ENCODE data around the gene SNCB.
"Not testable (repeated sequence)": the region's sequence is repeated elsewhere in the genome, so short reads cannot be mapped to it uniquely, and the experiment has no call there.

The SNCB gene

DNA sequence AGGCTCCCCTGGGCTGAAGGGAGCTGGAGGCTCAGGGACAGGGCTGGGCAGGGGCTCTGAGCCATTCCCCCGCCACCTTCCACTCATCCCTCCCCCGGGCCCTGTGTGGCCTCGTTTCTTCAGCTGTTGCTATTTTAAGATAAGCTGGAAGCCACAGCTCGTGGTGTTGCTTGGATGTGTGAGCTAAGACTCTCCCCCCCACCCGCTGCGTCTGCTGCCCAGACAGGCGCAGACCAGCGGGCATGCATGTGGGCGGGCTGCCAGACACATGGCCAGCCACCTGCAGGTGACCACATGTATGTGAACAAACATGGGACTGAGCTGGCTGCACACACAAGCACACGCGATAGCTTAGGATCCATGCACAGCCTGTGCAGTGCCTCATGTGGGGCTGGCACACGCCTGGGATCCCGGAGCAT is 8.7 kb downstream of the SNCB start:
- DNase-seq (ENCODE audit: low spot score), result no peak

DNA sequence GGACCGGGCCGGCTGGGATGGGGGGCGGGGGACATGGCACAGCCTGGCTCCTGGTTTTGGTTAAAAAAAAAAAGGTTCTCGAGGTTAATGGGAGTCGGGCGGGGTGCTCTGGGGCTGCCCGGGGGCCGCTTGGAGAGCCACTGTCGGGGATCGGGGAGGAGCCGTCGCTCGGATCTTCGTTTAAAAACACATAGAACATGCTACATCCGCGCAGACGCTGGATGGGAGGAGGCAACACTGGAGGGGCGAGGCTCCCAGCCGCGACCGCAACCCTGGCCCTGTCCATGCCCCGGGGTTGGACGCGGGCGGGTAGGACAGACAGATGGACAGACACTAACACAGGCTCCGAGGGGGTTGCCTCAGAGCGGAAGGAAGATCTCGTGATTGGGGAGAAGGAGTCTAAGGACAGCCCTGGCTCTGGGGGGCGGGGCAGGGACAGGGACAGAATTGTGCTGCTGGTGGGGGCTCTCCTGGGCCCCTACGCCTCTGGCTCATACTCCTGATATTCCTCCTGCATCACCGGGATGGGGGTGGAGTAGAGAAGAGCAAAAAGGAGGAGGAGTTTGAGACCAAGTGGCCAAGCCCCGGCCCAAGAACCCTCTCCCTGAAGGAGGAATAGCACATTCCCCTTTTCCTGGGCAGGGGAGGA is 9.9 kb downstream of the SNCB start:
- no peak for DNase-seq (ENCODE audit: low spot score)

DNA sequence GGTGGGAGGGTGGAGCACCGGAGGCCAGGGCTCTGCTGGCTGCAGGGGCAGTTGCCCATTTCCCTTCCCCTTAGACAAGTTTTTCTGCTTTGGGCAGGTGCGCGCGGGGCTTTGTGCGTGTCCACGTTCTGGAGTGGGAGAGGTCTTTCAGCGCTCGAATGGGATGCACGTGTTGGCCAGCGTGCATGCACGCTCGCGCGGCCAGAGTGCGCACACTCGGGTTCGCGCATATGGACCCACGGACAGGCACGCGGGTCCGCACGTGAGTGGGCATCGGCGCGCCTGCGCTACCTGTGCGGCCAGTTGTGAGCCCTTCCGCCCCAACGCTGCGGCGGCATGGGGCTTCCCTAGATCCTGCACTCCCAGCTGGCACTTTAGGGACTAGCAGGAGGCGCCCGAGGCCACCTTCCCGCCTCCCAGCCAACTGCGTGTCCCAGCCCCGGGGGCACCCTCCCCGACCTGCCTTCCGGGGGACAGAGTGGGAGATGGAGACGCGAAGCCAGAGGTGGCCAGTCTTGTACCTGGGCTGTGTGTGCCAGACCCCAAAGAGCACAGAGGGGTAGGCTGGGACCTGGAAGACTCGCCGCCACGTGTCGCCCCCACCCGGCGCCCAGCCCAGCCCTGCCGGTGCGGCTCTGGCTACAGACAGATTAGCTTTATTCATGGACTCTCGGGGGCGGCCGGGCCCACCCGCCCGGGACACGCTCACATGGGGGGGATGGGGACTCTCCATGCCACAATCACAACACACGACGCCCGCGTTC is 10.6 kb downstream of the SNCB start:
- no peak for DNase-seq (ENCODE audit: low spot score)

DNA sequence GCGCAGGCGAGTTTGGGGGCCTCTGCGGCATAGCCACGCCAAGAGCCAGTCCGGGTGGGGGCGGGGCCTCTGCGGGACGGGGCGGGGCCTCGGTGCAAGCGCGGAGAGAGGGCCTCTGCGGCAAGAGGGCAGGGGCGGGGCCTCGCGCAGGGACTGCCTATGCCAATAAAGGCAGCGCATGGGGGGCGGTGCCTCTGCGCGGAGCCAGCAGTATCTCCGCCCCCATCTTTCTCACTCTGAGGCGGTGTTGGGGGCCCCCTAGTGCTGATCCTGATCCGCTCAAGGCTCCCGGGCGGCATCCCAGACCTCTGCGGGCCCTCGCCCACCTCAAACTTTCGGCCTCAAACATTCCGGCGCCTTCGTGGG is 11.1 kb downstream of the SNCB start:
- no peak for DNase-seq (ENCODE audit: low spot score)

DNA sequence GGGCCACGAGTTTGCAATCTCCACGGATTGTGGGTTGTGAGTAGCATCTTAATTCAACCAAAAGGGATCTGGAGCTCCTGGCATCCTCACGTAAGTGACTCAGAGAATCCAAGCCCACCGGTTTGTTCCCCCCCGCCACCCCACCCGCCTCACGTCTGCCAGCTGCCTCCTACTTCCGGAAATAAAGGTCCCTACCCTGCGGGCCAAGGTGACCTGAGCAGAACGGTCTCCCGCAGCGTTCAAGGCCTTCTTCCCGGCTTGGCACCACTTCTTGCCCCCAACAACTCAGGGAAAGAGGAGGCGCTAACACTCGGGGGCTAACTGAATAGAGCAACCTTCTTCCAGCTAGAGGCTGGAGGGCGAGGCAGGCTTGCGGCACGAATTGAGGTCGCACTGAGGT is 11.6 kb downstream of the SNCB start:
- DNase-seq (ENCODE audit: low spot score), result no peak

DNA sequence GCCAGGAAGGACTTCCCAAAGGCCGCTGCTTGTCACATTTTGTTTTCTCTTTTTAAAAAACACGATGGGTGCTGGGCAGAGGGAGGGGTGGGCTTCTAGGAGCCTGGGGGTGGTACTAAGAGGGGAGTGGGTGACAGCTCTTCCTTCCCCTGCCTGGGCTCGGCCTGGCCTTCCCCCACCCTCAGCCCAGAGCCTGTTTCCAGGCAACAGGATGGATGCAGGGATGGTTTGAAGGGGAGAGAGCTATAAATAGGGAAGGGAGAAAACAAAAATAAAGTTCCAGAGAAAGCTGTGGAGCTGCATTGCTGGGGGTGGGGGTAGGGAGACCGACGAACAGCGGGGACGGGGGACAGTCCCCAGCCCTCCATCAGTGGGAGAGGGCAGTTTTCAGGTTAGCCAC is 13.8 kb downstream of the SNCB start:
- DNase-seq (ENCODE audit: low spot score), result no peak

DNA sequence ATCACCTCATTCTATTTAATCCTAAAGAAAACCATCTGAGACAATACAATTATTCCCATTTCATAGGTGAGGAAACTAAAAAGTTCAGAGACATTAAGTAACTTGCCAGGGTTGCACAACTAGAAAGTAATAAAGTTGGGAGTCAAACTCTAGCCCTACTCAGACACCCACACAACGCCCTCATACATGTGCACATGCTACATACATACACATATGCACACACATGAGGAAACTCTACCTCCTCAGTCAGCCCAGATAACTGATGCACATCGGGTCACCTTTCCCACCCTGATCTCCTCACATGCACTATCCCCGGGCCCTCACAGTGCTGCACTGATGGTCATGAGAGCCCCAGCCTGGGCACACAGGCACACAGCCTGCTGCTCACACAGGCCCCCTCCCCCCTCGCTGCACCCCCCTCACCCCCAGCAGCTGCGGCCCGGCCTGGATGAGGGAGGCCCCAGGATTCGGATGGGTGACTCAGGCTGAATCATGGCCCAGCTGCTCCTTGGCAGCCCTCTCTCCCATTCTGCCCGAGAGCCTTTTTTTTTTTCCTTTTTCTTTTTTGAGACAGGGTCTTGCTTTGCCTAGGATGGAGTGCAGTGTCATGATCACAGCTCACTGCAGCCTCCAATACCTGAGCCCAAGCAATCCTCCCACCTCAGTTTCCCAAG is 15.4 kb downstream of the SNCB start:
- DNase-seq (ENCODE audit: low spot score), result no peak

DNA sequence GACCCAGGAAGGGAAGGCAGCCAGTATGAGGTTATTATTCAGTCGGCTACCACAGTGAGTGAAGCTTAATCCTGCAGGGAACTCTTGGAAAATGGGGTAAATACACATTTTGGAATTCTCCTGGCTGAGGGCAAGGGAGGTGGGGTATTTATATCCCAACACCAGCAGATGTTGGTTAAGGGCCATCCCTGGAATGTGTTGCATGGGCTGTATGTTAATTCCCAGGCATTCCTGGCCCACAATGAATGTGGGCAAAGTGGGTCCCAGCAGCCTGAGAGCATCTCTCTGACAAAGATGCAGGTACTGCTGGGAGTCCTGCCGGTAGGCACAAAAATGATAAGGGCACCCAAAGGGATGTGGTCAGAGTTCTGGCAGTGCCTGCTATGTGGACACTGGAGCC is 17.5 kb downstream of the SNCB start:
- no peak for DNase-seq (ENCODE audit: low spot score)

DNA sequence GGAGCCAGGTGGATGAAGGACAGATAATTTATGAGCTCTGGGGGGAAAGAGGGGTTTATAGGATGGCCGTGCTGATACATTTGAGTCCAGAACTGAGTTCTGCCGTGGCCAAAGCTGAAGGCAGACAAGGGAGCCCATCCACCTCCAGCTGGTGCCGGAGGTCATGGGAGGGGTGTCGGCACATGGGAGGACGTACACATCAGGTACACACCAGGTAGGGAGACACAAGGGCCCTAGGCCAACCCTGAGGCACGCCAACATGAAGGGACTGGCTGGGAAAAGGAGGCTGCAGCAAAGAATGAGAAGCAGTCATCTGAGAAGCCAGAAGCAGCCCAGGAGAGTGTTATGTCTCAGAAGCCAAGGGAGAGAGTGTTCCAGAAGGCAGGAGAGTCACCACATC is 18.3 kb downstream of the SNCB start:
- no peak for DNase-seq (ENCODE audit: low spot score)

DNA sequence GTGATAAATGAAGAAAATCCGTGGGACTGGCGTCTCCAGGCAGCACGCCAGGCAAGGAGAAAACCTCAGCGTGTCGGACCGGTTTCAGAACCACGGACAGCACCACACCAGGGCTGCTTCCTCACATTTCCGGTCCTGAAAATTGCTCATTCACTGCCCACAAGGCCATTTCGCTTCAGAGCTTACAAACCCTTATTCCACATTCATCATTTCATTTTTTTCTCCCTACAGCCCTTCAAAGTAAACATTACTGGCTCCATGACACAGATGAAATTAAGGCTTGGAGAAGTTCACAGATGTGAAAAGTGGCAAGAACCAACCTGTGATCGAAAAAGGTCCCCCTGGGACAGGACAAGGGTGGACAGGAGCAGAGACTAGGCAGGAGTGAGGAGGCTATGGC is 18.9 kb downstream of the SNCB start:
- no peak for DNase-seq (ENCODE audit: low spot score)

DNA sequence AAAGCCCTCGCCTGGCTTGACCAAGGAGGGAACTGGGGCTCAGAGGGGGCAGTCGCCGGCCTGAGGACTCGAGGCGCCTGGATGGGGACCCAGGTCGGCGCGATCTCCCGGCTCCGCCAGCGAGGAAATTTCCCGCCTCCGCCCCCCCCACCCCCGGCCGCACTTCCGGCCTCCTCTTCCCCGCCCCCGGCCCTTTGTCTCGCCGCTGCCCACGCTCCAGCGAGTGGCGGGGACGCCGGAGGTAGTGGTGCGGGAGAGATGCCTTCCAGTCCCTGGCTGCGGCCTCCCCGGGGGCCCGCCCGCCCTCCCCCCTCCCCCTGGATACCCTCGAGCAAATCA is 19.9 kb downstream of the SNCB start:
- no peak for DNase-seq (ENCODE audit: low spot score)

DNA sequence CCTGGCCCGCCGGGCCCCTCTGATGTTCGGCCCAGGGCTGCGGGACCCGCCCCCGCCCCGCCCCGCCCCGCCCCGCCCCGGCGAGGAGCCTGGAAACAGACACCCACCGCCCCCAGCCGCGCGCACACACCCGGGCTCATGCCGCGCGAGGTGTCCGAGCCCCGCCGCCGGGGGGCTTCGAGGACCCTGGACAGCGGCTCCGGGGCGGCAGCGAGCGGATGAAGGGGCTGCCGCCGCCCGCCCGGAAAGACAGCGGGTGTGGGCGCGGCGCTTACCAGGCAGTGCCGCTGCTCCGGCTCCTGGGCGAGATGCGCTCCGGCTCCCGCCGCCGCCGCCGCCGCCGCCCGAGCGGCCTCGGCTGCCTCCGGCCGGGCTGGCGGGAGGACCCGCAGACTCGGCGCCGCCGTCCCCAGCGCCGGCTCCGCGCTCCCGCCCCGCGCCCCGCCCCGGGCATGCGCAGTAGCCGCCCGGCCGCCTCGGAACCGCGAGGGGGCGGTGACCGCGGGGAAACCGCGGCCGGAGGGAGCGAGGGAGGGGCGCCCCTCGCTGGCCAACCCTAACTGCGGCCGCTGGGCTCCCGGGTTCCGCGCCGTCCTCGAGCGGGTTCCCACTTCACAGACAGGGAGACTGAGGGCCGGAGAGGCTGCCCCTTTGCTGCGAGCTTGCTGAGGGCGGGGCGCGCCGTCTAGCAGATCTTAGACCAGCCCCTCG is 20.5 kb downstream of the SNCB start, which contains the start of gene GPRIN1:
TSS of gene GPRIN1 (minus strand) at position 433 of the 711 bp plus-strand sequence. CDS start 10,322 bp downstream, outside the sequence.
- DNase-seq (ENCODE audit: low spot score), result peak; percentile 77

DNA sequence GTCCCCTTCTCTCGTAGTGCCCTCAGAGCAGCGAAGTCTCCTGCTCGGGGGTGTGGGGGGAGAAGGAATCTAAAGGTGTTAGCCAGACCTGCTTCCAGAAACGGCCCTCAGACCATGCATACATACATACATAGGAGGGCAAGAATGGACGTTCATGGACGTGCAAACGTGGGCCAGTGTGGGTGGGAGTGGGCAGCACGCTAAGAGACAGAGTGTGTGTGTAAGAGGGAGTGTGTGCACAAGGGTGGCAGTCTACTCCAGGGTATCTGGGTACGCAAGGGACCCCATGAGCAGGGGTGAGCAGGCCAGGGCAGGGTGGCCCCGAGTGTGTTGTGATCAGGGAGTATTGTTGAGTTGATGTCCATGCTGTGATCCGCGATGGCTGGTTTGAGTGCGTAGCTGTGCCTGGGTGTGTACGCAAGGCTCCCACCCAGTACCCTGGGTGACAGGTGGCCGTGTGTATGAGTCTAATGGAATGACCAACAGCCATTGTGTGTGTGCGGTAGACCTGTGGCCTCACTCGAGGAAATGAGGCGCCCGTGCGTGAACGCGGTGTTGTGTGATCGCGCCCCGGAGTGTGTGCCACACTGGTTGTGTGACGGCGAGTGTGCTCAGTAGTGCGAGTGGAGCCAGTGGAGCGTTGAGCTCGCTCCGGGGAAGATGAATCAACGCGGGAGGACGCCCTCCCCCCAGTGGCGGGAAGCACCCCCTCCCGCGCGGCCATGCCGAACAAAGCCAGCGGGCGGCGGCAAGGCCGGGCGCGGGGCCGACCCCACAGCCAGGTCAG is 21.2 kb downstream of the SNCB start:
- no peak for DNase-seq (ENCODE audit: low spot score)

DNA sequence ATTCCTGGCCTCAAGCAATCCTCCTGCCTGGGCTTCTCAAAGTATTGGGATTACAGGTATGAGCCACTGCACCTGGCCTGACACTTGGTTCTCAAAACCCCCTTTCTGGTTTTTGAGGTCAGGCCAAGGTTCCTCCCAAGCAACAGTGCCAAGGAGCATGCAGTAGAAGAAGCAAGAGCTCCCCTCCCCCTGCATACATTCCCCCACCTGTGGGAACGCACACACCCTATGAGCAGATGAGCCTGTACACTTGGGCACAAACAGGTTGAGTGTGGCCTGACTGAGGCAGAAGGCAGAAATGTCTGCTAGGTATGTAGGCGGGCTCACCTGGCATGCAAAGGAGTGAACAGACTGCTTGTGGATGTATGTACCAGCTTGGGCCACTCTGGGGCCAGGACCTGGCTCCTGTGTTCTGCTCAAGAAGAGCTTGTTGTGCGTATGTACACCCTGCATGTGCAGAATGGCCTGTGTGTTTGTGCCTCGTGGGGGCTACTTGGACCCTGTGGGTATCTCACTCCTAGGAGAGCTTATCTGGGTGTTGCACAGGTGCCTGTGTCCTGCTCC is 22.1 kb downstream of the SNCB start:
- no peak for DNase-seq (ENCODE audit: low spot score)

DNA sequence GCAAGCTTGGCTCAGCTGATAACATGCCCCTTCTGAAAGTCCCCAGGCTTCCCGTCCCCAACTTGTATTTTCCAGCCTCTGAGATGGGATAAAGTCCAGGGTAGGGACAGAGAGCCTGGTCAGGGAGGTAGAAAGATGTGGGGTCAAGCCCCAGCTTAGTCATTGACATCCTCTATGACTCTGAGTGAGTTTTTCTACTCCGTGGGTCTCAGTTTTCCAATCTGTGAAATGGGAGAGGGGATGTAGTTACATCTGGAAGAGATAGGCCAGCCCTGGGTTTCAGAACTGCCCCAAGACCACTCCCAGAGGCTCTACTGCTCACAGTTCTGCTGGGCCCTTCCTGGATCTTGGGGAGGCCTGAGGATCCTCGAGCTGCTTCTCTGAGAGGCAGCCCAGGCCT is 23.5 kb downstream of the SNCB start:
- DNase-seq (ENCODE audit: low spot score), result no peak

DNA sequence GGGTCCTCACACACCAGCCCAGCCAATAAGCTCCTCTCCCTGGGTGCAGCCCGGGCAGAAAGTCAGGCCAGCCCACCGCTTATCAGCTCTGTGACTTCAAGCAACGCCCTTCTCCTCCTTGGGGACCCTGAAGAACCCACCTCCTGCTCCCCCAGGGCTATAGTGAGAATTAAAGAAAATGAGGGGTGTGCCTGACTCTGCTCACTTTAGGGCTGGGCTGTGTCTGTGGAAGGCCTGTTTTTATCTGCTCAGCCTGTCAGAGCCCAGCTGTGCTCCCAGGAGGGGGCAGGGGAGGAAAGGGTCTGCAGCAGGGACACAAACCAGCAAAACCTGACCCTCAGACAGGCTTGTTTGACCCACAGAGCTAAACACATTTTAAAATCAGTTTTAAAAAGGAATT is 24.3 kb downstream of the SNCB start:
- no peak for DNase-seq (ENCODE audit: low spot score)

DNA sequence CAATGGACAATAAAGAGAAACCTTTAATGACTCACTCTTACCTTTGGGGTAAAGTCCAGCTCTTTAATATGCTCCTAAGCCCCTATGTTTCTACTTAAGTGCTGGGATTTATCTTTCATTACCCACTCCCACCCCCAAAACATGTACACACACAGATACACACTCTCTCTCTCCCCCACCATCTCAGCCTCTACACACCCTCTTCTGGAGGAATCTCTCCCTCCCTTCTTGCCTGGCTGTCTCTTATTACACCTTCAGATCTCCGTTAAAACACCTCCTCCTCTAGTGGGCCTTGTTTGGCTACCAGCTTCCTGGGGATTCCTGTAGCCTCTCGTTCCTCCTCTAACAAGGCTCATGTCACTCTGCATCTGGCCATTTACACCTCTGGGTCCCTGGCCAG is 27.2 kb downstream of the SNCB start:
- no peak for DNase-seq (ENCODE audit: low spot score)

DNA sequence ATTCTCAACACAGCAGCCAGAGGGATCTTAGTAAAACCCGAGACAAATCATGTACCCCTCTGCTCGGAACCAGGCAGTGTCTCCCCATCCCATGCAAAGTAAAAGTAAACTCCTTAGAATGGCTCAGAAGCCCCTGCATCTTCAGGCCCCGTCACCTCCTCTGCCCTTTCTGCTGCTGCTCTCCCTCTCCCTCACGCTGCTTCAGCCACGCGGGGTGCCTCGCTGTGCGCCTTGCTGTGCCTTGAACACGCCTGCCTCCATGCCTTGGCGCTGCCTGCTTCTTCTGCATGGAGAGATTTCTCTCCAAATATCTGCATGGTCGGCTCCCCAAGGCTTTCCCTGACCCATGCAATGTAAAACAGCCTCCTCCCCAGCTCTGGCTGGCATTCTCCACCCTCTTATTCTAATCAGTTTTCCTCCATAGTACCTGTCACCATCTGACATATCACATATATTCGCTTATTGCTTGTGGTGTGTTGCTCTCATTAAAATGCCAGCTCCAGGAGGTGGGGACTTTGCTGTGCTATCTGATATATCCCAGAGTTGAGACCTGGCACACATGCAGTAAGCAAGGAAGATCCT is 28.3 kb downstream of the SNCB start:
- no peak for DNase-seq (ENCODE audit: low spot score)

DNA sequence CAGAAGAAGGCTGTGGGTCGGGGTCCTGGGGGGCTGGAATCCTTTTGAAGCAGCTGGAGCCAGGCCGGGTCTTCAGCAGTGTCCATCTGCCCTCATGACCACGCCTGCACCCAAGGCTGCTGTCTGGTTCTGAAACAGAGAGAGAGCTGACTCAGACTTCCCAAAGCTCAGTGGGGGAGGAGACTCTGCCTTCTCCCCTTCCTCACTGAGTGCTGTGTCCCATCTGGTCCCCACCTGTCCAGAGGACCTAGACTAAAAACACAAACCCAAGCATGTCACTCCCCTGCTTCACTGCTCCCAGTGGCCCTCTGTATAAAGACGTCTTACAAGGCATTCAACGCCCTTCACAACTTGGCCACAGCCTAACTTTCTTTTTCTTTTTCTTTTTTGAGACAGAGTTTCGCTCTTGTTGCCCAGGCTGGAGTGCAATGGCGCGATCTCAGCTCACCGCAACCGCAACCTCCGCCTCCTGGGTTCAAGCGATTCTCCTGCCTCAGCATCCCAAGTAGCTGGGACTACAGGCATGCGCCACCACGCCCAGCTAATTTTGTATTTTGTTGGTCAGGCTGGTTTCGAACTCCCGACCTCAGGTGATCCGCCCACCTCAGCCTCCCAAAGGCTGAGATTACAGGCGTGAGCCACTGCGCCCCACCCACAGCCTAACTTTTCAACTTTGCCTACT is 30.4 kb downstream of the SNCB start:
- not testable (repeated sequence) for DNase-seq (ENCODE audit: low spot score)
